ENCODE results near the gene GRIA3. TPM values are rescaled to one million over a fixed set of nuclear protein-coding genes. Genes with fewer than 3 reads are reported as not detected.
"Not testable (repeated sequence)": the region's sequence is repeated elsewhere in the genome, so short reads cannot be mapped to it uniquely, and the experiment has no call there.

GRIA3 gene
- total RNA-seq, 2 experiments from 2014 or later = not detected

- H3K27ac Mint-ChIP-seq = no peak overlapping the region
- CTCF ChIA-PET = no interaction called here
- H3K36me3 Mint-ChIP-seq (ENCODE audit: low read depth) = no peaks in the 10 kb centered on the region
- intact Hi-C loops (cut with micrococcal nuclease) = no loop called here
- H3K9me3 Mint-ChIP-seq = peaks cover 3% of the 10 kb centered on the region
- H3K27me3 Mint-ChIP-seq (ENCODE audit: low read depth) = peaks cover 3% of the 10 kb centered on the region
- no peak for DNase-seq
- no peaks in the 10 kb centered on the region for H3K4me1 Mint-ChIP-seq (ENCODE audit: low read depth)
- H3K4me3 Mint-ChIP-seq = no peak overlapping the region
Measured at GRCh38 chrX:123504630-123505270, 320.7 kb downstream of the GRIA3 start.

- Mint-ChIP-seq H3K27ac (no peak overlapping the region), H3K4me1 (ENCODE audit: low read depth) (no peaks in the 10 kb centered on the region), H3K9me3 (peaks cover 19% of the 10 kb centered on the region), H3K4me3 (no peak overlapping the region), H3K36me3 (ENCODE audit: low read depth) (no peaks in the 10 kb centered on the region), H3K27me3 (ENCODE audit: low read depth) (no peaks in the 10 kb centered on the region)
- intact Hi-C loops (cut with micrococcal nuclease) = no loop called here
- no peak for DNase-seq
- CTCF ChIA-PET = no interaction called here
Measured at GRCh38 chrX:123513585-123514278, 329.7 kb downstream of the GRIA3 start.

GRCh38 chrX:123514279-123514640, 330.2 kb downstream of the GRIA3 start:
- CTCF ChIA-PET; intact Hi-C loops (cut with micrococcal nuclease): not testable (repeated sequence)

GRCh38 chrX:123518791-123519190, 334.7 kb downstream of the GRIA3 start:
- CTCF ChIA-PET = no interaction called here
- Mint-ChIP-seq H3K4me1 (ENCODE audit: low read depth) (no peaks in the 10 kb centered on the region), H3K4me3 (no peak overlapping the region), H3K27ac (no peak overlapping the region), H3K9me3 (peaks cover 23% of the 10 kb centered on the region), H3K36me3 (ENCODE audit: low read depth) (no peaks in the 10 kb centered on the region), H3K27me3 (ENCODE audit: low read depth) (no peaks in the 10 kb centered on the region)
- intact Hi-C loops (cut with micrococcal nuclease) = no loop called here
- DNase-seq = no peak

More at GRCh38 chrX:123514279-123514640, 330.2 kb downstream of the GRIA3 start:
- H3K4me3 Mint-ChIP-seq; H3K36me3 Mint-ChIP-seq (ENCODE audit: low read depth); DNase-seq; H3K27me3 Mint-ChIP-seq (ENCODE audit: low read depth); H3K27ac Mint-ChIP-seq; H3K4me1 Mint-ChIP-seq (ENCODE audit: low read depth): not testable (repeated sequence)
- H3K9me3 Mint-ChIP-seq = peaks cover 19% of the 10 kb centered on the region

GRCh38 chrX:123525123-123525725, 341.1 kb downstream of the GRIA3 start:
- Mint-ChIP-seq H3K27me3 (ENCODE audit: low read depth) (no peaks in the 10 kb centered on the region), H3K4me1 (ENCODE audit: low read depth) (no peaks in the 10 kb centered on the region), H3K4me3 (no peak overlapping the region), H3K36me3 (ENCODE audit: low read depth) (no peaks in the 10 kb centered on the region), H3K27ac (no peak overlapping the region), H3K9me3 (peaks cover 4% of the 10 kb centered on the region)
- CTCF ChIA-PET = no interaction called here
- DNase-seq = no peak
- intact Hi-C loops (cut with micrococcal nuclease) = no loop called here

- H3K4me1 Mint-ChIP-seq (ENCODE audit: low read depth); H3K9me3 Mint-ChIP-seq; DNase-seq; H3K36me3 Mint-ChIP-seq (ENCODE audit: low read depth); CTCF ChIA-PET; H3K4me3 Mint-ChIP-seq; H3K27ac Mint-ChIP-seq; intact Hi-C loops (cut with micrococcal nuclease); H3K27me3 Mint-ChIP-seq (ENCODE audit: low read depth): not testable (repeated sequence)
Measured at GRCh38 chrX:123530726-123531125, 346.6 kb downstream of the GRIA3 start.
